ENCODE data around the gene KRTDAP.

Gene KRTDAP

GRCh38 chr19:35454663-35455062 lies 35.6 kb downstream of the KRTDAP start:
- Histone ChIP-seq H3K4me3 (IDR thresholded peaks at IDR 0.05; ENCODE audit: insufficient read depth, low read depth, low read length) (no peak overlapping the region), H2AFZ (ENCODE audit: low read depth) (no peak overlapping the region), H4K20me1 (ENCODE audit: insufficient read depth) (no peaks in the 10 kb centered on the region), H3K36me3 (ENCODE audit: insufficient read depth) (no peaks in the 10 kb centered on the region), H3K79me2 (ENCODE audit: insufficient read depth, low read depth) (no peaks in the 10 kb centered on the region), H3K27me3 (ENCODE audit: insufficient read depth, low read depth) (peaks cover 46% of the 10 kb centered on the region), H3K9ac (no peak overlapping the region), H3K4me2 (no peak overlapping the region), H3K27ac (no peak overlapping the region), H3K4me1 (ENCODE audit: low read depth, poor library complexity, severe bottlenecking) (no peaks in the 10 kb centered on the region)
- no peak for TF ChIP-seq CTCF (conservative IDR thresholded peaks at IDR 0.05; ENCODE audit: low read depth, low read length)

- TF ChIP-seq CTCF (conservative IDR thresholded peaks at IDR 0.05; ENCODE audit: low read depth, low read length): no peak
Observed at GRCh38 chr19:35451338-35452096, 38.7 kb downstream of the KRTDAP start.

GRCh38 chr19:35449359-35450043 lies 40.8 kb downstream of the KRTDAP start:
- H3K9ac ChIP-seq: no peak overlapping the region
- H3K4me2 ChIP-seq: no peak overlapping the region
- no peaks in the 10 kb centered on the region for H4K20me1 ChIP-seq (ENCODE audit: insufficient read depth)
- no peaks in the 10 kb centered on the region for H3K36me3 ChIP-seq (ENCODE audit: insufficient read depth)
- H3K79me2 ChIP-seq (ENCODE audit: insufficient read depth, low read depth): no peaks in the 10 kb centered on the region
- no peak overlapping the region for H3K4me3 ChIP-seq (IDR thresholded peaks at IDR 0.05; ENCODE audit: insufficient read depth, low read depth, low read length)
- TF ChIP-seq CTCF (conservative IDR thresholded peaks at IDR 0.05; ENCODE audit: low read depth, low read length): no peak
- no peaks in the 10 kb centered on the region for H3K4me1 ChIP-seq (ENCODE audit: low read depth, poor library complexity, severe bottlenecking)
- H2AFZ ChIP-seq (ENCODE audit: low read depth): no peak overlapping the region
- no peak overlapping the region for H3K27ac ChIP-seq
- peaks cover 69% of the 10 kb centered on the region for H3K27me3 ChIP-seq (ENCODE audit: insufficient read depth, low read depth)

More at GRCh38 chr19:35451338-35452096, 38.7 kb downstream of the KRTDAP start:
- Histone ChIP-seq H3K36me3 (ENCODE audit: insufficient read depth) (no peaks in the 10 kb centered on the region), H3K9ac (no peak overlapping the region), H2AFZ (ENCODE audit: low read depth) (no peak overlapping the region), H3K79me2 (ENCODE audit: insufficient read depth, low read depth) (no peaks in the 10 kb centered on the region), H3K4me1 (ENCODE audit: low read depth, poor library complexity, severe bottlenecking) (no peaks in the 10 kb centered on the region), H4K20me1 (ENCODE audit: insufficient read depth) (no peaks in the 10 kb centered on the region), H3K4me2 (no peak overlapping the region), H3K27ac (no peak overlapping the region), H3K27me3 (ENCODE audit: insufficient read depth, low read depth) (peaks cover 57% of the 10 kb centered on the region), H3K4me3 (IDR thresholded peaks at IDR 0.05; ENCODE audit: insufficient read depth, low read depth, low read length) (no peak overlapping the region)

- Histone ChIP-seq H2AFZ (ENCODE audit: low read depth) (no peak within 1 kb of the TSS), H3K4me1 (ENCODE audit: low read depth, poor library complexity, severe bottlenecking) (no peaks in the 10 kb centered on the region), H3K27me3 (ENCODE audit: insufficient read depth, low read depth) (peaks cover 65% of the 10 kb centered on the region)
Observed at GRCh38 chr19:35447606-35448469, 42.4 kb downstream of the KRTDAP start, which contains the start of gene FFAR2. TSS of gene FFAR2 (plus strand) at chr19:35448257. CDS start at chr19:35449715, 1,458 bp downstream.

More at GRCh38 chr19:35447606-35448469, 42.4 kb downstream of the KRTDAP start, which contains the start of gene FFAR2:
- Histone ChIP-seq H3K9ac (no peak within 1 kb of the TSS), H3K27ac (no peak within 1 kb of the TSS), H3K4me3 (IDR thresholded peaks at IDR 0.05; ENCODE audit: insufficient read depth, low read depth, low read length) (no peak within 1 kb of the TSS), H4K20me1 (ENCODE audit: insufficient read depth) (no peaks in the 10 kb centered on the region), H3K4me2 (no peak within 1 kb of the TSS), H3K79me2 (ENCODE audit: insufficient read depth, low read depth) (no peaks in the 10 kb centered on the region), H3K36me3 (ENCODE audit: insufficient read depth) (no peaks in the 10 kb centered on the region)
- no peak for TF ChIP-seq CTCF (conservative IDR thresholded peaks at IDR 0.05; ENCODE audit: low read depth, low read length)
